GM18507 (cell line): ENCODE measurements around the gene HMCN1.

Source experiments
- DNase-seq: peaks from one replicate; pipeline ENCODE4 v3.0.0; 2011; ENCODE audit warnings: low read depth; ENCODE audit not compliant: insufficient read length; ENCODE audit errors: extremely low spot score
- FAIRE-seq: peaks from 2 replicates; lab custom pipeline; 2011; peaks lifted over from hg19 to GRCh38; lab: Jason Lieb, UNC

Gene HMCN1

DNA sequence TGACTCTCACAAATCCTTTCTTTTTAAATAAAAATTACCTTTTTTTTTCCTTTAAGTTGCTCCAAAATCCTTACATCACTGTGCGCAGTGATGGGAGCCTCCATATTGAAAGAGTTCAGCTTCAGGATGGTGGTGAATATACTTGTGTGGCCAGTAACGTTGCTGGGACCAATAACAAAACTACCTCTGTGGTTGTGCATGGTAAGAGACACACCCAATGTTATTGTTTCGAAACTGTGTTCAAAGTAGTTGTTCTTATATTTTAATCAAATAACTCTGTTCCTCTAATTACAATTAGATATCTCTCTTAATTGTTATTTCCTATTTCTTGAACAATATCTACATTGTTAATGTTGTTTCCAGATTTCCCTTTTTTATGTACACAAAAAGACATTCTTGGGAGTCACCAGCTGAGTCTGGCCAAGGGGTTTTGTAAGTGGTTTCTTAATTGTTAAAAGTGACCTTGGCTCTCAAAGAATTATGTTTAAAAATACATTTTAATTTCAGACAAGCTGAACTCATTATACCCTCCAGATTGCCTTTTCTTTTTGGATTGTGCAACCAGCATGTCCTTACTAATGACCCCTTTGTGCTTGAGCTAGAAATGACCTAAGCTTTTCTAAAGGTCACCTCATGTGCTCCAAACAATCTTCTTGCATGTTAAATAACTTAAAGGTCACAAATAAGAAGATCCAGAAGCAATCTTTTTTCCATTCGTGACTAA is 250.1 kb downstream of the HMCN1 start:
- DNase-seq (no peak), FAIRE-seq (no peak)

DNA sequence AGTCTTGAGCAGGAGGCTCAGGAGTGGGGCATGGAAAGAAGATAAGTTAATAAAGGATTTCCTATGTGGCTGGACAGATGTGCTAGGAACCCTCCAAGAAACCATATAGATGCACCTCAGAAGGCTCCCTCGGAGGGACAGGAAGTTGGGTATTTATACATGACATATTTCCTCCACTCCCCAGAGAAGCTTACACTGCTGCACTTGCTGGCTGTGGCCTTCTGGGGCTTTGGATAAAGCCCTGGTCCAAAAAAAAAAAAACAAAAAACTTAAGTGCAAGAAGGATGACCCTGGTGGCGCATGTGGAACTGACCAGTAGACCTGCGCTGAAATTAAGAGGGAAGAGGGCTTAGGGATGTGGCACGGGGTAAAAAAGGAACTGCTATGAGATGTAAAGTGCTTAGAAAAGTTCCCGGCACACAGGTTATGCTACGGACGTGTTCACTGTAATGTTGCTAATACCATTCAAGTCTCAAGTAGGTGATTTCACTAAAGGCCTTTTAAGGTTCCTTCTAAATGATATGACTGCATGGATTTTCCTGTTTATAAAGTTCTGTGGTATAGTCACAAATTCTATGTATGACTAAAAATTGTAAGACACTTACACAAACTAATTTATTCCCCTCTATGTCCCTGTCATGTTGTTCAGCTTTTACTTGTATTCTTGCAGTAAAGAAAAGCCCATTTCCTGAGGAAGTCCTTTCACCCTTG is 253.6 kb downstream of the HMCN1 start:
- no peak for DNase-seq
- no peak for FAIRE-seq

- FAIRE-seq (no peak), DNase-seq (no peak)
Measured at GRCh38 chr1:185990565-185990964, 256.4 kb downstream of the HMCN1 start.

DNA sequence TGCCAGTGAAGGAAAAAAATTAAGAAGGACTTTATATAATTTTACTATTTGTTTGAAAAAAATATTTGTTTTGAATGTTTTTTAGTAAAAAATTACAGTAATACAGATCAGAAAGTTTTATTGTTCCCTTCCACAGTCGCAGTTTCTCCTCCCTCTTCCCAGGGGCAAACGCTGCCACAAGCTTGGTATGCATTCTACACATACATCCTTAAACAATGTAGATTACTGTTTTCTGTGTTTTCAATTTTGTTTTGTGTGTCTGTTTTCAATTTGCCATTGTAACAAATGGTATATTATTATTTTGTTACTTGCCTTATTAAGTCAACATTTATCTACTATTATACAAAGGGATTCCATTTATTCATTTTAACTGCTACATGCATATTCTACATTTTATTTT is 257.1 kb downstream of the HMCN1 start:
- DNase-seq (no peak), FAIRE-seq (no peak)

DNA sequence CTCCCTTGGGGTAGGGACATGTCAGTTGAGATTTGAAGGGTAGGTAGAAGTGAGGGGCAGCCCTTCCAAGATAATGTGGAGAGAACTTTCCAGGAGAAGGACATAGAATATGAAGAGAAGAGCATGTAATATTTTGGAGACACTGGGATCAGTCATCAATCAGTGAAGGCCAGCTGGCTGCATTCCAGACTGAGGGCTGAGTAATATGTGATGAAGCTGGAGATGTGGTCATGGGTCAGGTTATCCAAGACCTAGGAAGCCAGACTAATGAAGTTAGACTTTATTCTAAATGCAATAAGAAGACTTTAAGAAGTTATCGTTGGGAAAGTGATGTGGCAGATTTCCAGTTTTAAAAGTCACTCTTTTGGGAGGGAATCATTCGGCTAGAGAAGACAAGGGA is 262.0 kb downstream of the HMCN1 start:
- DNase-seq (no peak), FAIRE-seq (no peak)

- DNase-seq, result no peak
- no peak for FAIRE-seq
Measured at GRCh38 chr1:185998391-185998790, 264.2 kb downstream of the HMCN1 start.

DNA sequence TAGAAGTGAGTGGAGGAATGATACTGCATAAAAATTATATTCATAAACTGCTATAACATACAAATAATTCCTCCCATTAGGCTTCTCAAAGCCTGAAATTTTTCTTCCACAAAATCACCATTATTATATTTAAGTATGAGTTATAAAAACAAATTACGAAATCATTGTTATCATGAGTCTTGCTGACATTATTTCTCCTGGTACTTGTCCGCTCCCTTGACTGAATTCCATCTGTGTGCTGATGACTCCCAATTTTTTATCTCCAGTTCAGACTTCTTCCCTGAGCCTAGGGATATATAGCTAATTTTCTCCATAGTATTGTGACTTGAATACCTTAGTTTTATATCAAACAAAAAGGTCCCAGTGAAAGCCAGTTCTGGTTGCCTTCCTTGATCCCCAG is 268.2 kb downstream of the HMCN1 start:
- no peak for FAIRE-seq
- DNase-seq, result no peak

GRCh38 chr1:186009039-186009737 is 275.0 kb downstream of the HMCN1 start:
- no peak for DNase-seq

DNA sequence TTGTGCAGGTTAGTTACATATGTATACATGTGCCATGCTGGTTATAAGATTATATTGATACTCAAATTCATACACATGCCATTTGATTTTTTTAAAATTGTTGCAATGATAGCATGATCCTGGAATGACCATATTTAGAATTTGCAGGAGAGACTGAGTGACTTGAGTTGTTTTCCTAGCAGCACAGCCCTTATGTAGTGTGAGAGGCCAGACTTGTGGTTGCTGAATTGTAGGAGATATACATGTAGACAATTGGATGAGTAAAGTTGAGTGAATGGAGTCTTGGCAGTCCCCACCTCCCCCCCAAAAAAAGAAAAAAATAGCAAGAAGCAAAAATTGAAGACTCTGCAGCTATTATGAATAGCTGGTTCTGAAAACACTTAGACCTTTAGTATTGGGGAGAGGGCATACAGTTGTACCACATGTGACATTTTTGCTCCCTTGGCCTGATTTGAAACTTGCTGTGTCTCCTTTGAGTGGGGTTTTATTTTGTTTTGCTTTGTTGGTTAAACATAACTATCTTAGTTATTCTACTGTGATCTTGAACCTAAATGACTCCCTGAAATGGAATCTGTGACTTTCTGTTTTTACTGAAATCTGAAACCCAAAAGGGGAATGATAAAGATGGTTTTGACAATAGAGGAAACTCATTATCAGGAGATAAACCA is 280.3 kb downstream of the HMCN1 start:
- no peak for FAIRE-seq
- no peak for DNase-seq

More at GRCh38 chr1:186009039-186009737, 275.0 kb downstream of the HMCN1 start:
- FAIRE-seq, result no peak

- FAIRE-seq (no peak), DNase-seq (no peak)
Measured at GRCh38 chr1:186016856-186017255, 282.7 kb downstream of the HMCN1 start.

DNA sequence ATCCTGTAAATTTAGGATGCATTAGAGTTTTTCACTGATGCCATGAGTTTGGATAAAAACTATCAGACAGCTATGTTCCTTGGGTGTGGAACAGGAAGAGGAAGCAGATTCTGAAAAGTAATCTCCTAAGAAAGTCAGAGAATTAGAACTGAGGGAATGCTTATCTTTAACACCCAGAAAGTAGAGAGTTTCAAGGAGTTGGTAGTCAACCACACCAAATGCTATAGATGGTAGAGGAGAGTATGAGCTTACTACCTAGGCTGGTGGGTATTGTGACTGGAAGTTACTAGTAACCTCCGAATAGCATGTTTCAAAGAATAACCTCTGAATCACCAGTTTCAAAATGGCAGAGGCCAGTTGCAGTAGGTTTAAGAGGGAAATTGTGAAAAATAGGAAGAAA is 288.0 kb downstream of the HMCN1 start:
- no peak for FAIRE-seq
- DNase-seq, result no peak

- FAIRE-seq, result no peak
Measured at GRCh38 chr1:186026946-186027345, 292.8 kb downstream of the HMCN1 start.

DNA sequence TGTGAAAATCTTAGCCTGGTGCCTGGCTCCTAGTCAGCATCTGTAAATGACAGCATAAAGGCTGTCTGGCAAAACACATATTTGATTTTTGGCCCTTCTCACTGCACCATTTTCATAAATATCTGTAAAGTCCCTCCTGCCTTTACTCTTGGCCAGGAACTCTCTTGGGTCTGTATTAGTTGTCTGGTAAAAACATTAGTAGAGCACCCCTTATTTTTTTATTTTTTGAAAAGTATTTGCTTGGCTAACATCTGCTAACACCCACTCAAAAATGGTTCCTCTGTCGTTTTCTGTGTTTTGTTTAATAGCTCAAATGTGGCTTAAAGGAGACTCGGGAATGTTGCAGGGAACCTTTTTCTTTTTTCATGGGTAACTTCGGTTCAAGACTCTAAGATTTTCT is 293.4 kb downstream of the HMCN1 start:
- FAIRE-seq, result no peak
- DNase-seq, result no peak

More at GRCh38 chr1:186026946-186027345, 292.8 kb downstream of the HMCN1 start:
- no peak for DNase-seq

- DNase-seq, result no peak
- no peak for FAIRE-seq
Measured at GRCh38 chr1:186030453-186030852, 296.3 kb downstream of the HMCN1 start.

- FAIRE-seq (no peak), DNase-seq (no peak)
Measured at GRCh38 chr1:186033847-186034271, 299.7 kb downstream of the HMCN1 start.

DNA sequence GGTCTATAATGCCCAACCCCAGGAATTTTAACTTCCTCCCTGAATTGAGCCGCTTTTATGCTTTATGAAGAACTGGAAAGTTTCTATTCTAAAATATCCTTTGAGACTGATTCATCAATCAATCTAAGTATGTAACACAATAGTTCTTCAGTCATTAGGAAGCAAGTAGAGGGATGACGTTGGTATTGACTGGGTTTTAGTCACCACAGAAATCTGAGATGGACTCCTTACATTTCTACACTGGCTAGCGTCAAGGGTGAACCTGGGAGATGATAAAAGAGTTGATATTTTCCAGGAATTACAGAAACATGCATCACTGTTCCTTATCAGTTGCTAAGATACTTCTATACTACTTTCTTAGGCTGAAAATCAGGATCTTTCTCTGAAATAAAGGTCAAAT is 308.0 kb downstream of the HMCN1 start:
- DNase-seq (no peak), FAIRE-seq (no peak)

DNA sequence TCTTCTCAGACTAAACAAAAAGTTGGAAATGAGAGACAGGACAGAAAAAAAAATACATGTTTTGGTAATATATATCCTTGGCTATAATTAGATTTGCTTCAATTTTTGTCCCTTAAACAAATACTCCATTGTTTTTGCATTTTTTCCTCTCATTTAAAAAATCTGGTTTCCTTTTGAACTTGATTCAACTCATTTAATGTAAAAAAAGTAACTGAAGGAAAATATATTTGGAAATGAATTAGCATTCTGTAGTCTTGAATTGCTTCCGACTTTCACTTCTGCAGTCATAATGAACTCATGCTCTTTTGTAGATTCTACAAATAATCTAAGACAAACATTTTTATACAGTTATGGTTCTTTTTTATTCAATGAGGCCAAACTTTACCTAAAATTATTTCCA is 309.1 kb downstream of the HMCN1 start:
- DNase-seq, result no peak
- FAIRE-seq, result no peak

DNA sequence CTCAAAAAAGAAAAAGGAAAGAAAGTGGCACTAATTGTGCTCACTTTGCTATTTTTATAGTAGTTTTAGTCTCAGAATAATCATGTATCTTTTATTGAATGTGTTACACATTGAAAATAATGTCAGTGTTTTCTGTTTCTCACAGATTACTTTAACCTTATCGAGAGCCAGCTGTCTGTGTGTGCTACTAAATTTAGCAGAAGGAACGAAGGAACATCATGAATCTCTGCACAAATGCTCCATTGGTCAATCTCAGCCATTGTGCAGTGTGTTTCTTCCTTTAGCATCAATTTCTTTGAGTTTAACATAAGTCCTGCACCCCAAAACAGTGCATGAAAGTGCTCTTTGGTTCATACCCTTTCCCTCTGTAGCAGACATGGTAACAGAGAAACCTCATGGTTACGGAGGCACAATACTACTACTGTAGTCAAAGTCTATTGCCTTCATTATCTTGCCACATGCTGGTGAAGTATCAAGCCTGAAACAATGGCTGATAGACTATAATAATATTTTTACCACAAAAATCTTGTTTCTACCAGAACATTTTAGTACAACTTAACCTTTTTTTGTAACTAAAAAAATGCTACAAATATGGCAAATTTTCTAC is 310.0 kb downstream of the HMCN1 start:
- FAIRE-seq (no peak), DNase-seq (no peak)

GRCh38 chr1:186046437-186047211 is 312.4 kb downstream of the HMCN1 start:
- no peak for DNase-seq
- FAIRE-seq, result no peak
